Duodenal mucosa (tissue), 2 donors: ENCODE data around the gene ETFDH.
"Not testable (repeated sequence)": the region's sequence is repeated elsewhere in the genome, so short reads cannot be mapped to it uniquely, and the experiment has no call there.

ENCODE experiments used
- H3K27ac ChIP-seq: one replicate; pipeline ENCODE4 v1.7.0; 2013; ENCODE audit warnings: low read depth, low read length
- H3K27me3 ChIP-seq, 2 donors: one replicate each; pipeline ENCODE4 v1.7.0; 2013; ENCODE audit warnings: low read length in 2 of 2, control low read depth in 1 of 2; ENCODE audit not compliant: insufficient read depth in 2 of 2, control insufficient read depth in 1 of 2
- H3K36me3 ChIP-seq, 2 donors: one replicate each; pipeline ENCODE4 v1.7.0; 2013; ENCODE audit warnings: low read length in 2 of 2, control low read depth in 1 of 2; ENCODE audit not compliant: insufficient read depth in 2 of 2, control insufficient read depth in 1 of 2
- H3K4me1 ChIP-seq, 2 donors: one replicate each; pipeline ENCODE4 v1.7.0; 2013; ENCODE audit warnings: low read length in 2 of 2, control low read depth in 1 of 2; ENCODE audit not compliant: insufficient read depth in 2 of 2, control insufficient read depth in 1 of 2
- H3K4me3 ChIP-seq, 2 donors: one replicate each; pipeline ENCODE4 v1.7.0; 2013; ENCODE audit warnings: low read length in 2 of 2, low read depth in 1 of 2
- H3K9ac ChIP-seq, 2 donors: one replicate each; pipeline ENCODE4 v1.7.0; 2013; ENCODE audit warnings: low read length in 2 of 2, low read depth in 1 of 2
- H3K9me3 ChIP-seq, 2 donors: one replicate each; pipeline ENCODE4 v1.7.0; 2013; ENCODE audit warnings: low read length in 2 of 2, control low read depth in 1 of 2; ENCODE audit not compliant: control insufficient read depth in 1 of 2

Gene ETFDH

DNA sequence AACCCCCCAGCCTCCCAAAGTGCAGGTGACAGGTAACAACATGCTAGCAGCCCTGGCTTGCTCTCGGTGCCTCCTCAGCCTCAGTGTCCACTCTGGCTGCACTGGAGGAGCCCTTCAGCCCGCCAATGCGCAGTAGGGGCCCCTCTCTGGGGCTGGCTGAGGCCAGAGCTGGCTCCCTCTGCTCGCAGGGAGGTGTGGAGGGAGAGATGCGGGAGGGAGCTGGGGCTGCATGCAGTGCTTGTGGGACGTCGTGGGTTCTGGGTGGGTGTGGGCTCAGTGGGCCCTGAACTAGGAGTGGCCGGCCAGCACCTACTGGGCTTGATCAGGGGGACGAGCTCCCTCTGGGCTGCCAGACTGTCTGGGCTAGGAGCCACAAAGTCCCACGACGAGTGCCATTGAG, 14.8 kb upstream of the ETFDH start:
- no peaks in the 10 kb centered on the region for H3K4me1 ChIP-seq
- H3K36me3 ChIP-seq, result no peaks in the 10 kb centered on the region
- H3K27me3 ChIP-seq, result no peaks in the 10 kb centered on the region
- H3K4me3 ChIP-seq, result no peak overlapping the region
- no peak overlapping the region for H3K27ac ChIP-seq
- no peaks in the 10 kb centered on the region for H3K9me3 ChIP-seq
- no peak overlapping the region for H3K9ac ChIP-seq

DNA sequence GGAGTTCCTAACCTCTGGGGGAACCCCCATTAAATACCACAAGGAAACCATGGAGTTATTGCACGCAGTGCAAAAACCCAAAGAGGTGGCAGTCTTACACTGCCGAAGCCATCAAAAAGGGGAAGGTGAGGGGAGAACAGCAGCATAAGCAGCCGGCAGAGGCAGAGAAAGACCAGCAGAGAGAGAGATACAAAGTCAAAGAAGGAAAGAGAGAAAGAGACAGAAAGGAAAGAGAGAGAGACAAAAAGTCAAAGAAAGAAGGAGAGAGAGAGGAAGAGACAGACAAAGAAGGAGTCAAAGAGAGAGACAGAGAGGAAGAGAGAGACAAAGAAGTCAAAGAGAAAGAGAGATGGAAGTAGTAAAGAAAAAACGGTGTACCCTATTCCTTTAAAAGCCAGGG, 8.8 kb upstream of the ETFDH start:
- H3K4me1 ChIP-seq, H3K27me3 ChIP-seq, H3K9ac ChIP-seq, H3K4me3 ChIP-seq, H3K27ac ChIP-seq, H3K9me3 ChIP-seq, H3K36me3 ChIP-seq: not testable (repeated sequence)

DNA sequence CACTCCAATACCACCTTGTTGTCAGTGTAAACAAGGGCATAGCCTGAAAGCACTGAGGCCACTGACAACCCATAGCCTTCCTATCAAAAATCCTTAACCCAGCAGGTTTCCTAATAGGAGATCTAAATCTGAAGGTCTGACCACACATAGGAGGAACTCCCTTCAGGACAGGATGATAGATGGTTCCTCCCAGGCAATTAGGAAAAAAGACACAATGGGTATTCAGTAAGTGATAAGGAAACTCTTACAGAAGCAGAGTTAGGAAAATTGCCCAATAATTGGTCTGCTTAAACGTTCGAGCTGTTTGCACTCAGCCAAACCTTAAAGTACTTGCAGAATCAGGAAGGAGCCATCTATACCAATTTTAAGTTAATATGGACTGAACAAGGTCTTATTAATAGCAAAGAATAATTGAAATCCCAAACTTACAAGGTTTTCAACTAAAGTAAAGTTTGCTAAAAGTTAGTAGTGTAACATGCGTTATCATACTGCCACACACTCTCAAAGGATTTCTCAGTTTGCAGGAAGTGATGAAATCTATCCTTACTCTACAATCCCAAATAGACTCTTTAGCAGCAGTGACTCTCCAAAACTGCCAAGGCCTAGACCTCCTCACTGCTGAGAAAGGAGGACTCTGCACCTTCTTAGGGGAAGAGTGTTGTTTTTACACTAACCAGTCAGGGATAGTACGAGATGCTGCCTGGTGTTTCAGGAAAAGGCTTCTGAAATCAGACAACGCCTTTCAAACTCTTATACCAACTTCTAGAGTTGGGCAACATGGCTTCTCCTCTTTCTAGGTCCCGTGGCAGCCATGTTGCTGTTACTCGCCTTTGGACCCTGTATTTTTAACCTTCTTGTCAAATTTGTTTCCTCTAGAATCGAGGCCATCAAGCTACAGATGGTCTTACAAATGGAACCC, 8.1 kb upstream of the ETFDH start:
- not testable (repeated sequence) for H3K4me3 ChIP-seq, H3K36me3 ChIP-seq, H3K9me3 ChIP-seq, H3K27me3 ChIP-seq, H3K4me1 ChIP-seq, H3K27ac ChIP-seq, H3K9ac ChIP-seq

DNA sequence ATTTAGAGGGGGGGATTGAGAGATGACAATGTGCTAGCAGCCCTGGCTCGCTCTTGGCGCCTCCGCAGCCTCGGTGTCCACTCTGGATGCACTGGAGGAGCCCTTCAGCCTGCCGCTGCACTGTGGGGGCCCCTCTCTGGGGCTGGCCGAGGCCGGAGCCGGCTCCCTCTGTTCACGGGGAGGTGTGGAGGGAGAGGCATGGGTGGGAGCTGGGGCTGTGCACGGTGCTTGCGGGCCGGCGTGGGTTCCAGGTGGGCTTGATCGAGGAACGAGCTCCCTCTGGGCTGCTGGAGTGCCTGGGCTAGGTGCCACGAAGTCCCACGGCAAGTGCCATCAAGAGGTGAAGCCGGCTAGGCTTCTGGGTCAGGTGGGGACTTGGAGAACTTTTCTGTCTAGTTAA, 7.3 kb upstream of the ETFDH start:
- no peak overlapping the region for H3K4me3 ChIP-seq
- no peak overlapping the region for H3K27ac ChIP-seq
- no peak overlapping the region for H3K9ac ChIP-seq
- no peaks in the 10 kb centered on the region for H3K4me1 ChIP-seq
- no peaks in the 10 kb centered on the region for H3K36me3 ChIP-seq
- H3K27me3 ChIP-seq, result no peaks in the 10 kb centered on the region
- no peaks in the 10 kb centered on the region for H3K9me3 ChIP-seq

DNA sequence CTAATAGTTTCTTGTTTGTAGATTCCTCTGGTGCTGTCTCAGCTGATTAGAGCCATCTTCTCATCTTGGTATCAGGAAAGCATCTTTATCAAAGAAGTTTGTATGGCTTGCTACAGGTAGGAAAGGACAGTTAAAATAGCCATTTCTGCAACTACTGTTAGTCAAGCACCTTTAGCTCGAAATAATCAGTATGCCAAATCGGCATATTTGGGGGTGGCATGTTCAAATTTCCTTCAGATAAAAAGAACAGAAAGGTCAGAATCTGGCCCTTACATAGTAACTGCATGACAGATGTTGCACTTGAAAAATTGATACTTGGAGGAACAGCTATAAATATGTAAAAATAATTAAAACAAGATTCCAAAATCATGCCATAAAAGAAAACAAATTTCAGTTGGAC, 5.2 kb upstream of the ETFDH start:
- H3K27ac ChIP-seq, result no peak overlapping the region

DNA sequence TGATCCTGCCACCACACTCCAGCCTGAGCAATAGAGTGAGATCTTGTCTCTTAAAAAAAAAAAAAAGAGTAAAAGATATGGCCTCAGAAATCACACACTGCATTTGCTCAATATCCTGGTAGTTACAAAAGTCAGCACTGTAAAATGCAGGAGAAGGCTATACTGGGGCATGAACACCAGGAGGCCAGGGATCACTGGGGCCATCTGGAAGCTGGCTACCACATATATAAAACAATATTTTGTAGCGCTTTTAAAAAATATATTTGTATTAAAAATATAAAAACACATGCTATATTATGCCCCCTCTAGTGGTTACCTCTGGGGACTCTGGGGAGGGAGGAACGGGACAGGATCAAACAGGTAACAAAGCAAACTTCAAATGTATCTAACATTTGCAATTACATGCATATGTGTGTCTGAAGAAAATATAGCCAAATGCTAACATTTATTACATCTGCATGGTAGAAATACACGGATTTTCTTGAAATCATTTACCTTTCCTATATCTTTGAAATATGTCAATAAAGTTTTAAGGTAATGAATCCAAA, 4.4 kb upstream of the ETFDH start:
- Histone ChIP-seq H3K27me3 (no peaks in the 10 kb centered on the region), H3K9ac (no peak overlapping the region), H3K9me3 (no peaks in the 10 kb centered on the region), H3K4me3 (no peak overlapping the region), H3K4me1 (peaks cover 8 to 10% of the 10 kb centered on the region in 2 donors), H3K36me3 (no peaks in the 10 kb centered on the region), H3K27ac (no peak overlapping the region)

More for the DNA sequence above, 5.2 kb upstream of the ETFDH start:
- no peaks in the 10 kb centered on the region for H3K27me3 ChIP-seq
- no peak overlapping the region for H3K4me3 ChIP-seq
- H3K36me3 ChIP-seq, result no peaks in the 10 kb centered on the region
- H3K9me3 ChIP-seq, result no peaks in the 10 kb centered on the region
- H3K4me1 ChIP-seq, result peaks cover 8 to 10% of the 10 kb centered on the region in 2 donors
- H3K9ac ChIP-seq, result no peak overlapping the region

DNA sequence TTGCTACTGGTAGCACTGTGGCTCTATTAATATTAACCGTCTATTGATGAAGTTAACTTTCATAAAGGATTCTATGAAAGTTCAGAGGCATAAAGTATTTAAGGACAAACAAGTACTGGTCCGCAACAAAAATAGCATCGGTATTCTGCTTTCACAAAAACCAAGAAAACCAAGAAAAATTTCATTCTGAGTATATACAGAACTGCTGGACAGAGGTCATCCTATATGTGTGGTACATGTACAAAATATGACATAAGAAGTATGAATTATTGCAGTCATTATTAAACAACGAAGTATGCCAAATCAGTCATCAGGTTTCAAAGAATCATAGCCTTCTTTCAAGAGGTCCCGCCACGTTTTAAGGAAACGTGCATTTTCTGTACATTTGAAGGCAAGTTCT, 2.8 kb upstream of the ETFDH start:
- Histone ChIP-seq H3K9me3 (no peaks in the 10 kb centered on the region), H3K36me3 (no peaks in the 10 kb centered on the region), H3K27ac (no peak overlapping the region), H3K4me3 (no peak overlapping the region), H3K4me1 (peaks cover 14 to 17% of the 10 kb centered on the region in 2 donors), H3K27me3 (no peaks in the 10 kb centered on the region), H3K9ac (no peak overlapping the region)

DNA sequence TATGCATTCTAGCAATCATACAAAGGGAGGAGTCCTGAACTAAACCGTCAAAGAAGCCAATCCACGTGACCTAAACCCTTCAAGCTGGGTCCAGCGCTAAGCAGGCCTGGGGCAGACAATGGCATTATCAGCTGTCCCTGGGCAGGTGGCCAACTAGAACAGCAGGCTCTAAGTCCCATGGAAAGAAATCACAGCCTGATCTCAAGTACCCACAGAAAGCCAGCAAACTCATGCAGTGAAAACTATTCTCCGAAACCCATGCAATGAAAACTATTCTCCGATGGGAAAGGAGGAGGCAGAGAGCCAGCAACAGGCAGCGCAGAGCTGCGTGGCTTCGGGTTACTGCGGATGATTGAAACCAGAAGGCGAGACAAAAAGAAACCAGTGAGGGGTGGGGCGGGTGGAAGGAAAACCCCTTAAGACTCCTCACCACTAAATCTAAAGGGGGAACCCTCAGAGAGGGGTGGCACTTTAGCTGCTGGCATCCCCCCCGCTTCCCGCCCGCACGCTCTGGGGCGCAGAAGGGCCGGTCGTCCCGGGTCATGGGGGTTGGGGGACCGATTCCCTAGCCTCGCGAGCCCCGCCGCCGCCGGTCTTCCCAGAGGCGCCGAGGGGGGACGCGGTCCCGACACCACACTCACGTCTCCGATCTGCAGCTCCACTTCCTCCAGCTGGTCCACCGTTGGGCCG, 976 bp upstream of the ETFDH start:
- H3K27me3 ChIP-seq, result no peaks in the 10 kb centered on the region
- peak overlapping the region; percentile 88 to 97 for H3K4me3 ChIP-seq
- peak overlapping the region; percentile 74 to 100 for H3K9ac ChIP-seq
- peak overlapping the region; percentile 94 for H3K27ac ChIP-seq
- H3K36me3 ChIP-seq, result no peaks in the 10 kb centered on the region
- no peaks in the 10 kb centered on the region for H3K9me3 ChIP-seq
- H3K4me1 ChIP-seq, result peaks cover 14 to 17% of the 10 kb centered on the region in 2 donors

DNA sequence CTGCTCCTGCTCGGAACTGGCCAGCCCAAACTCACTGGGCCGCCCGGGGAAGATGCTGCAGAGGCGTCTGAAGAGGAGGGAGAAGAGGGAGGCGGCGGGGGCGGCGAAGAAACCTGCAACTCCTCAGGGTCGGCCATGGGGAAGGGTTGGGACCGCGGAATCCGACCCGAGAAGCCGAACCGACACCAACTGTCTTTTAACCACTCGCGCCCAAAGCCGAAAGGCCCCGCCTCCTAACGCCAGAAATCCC, 506 bp upstream of the ETFDH start, which contains the start of gene C4orf46:
C4orf46 (minus strand) TSS at position 223 of the 250 bp plus-strand sequence; CDS start at position 137, 86 bp downstream.
- Histone ChIP-seq H3K4me3 (peak within 1 kb of the TSS; percentile 88 to 97), H3K4me1 (peaks cover 14 to 17% of the 10 kb centered on the region in 2 donors), H3K9ac (peak within 1 kb of the TSS; percentile 88 to 100), H3K36me3 (no peaks in the 10 kb centered on the region), H3K27ac (peak within 1 kb of the TSS; percentile 94), H3K27me3 (no peaks in the 10 kb centered on the region), H3K9me3 (no peaks in the 10 kb centered on the region)

DNA sequence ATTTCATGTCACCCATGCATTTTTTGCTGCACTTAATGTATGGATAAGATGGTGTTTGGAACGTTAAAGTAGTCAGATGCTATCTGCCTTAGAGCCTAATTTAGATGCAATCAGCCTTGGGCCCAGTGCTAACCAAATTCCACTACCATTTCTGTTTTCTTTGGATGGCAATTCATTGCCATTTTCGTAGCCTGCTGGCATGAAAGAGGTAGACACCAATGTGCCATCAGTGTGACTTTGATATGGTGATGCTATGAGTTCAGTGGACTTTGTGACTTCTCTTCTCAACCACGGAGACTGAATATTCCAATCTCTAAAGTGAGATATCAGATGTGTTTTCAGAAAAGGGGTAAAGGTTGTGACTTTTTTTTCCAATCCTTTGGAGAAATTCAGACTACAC, 1.5 kb downstream of the ETFDH start:
- peaks cover 14 to 19% of the 10 kb centered on the region in 2 donors for H3K4me1 ChIP-seq
- no peak overlapping the region for H3K27ac ChIP-seq
- no peaks in the 10 kb centered on the region for H3K36me3 ChIP-seq
- no peaks in the 10 kb centered on the region for H3K9me3 ChIP-seq
- H3K4me3 ChIP-seq, result no peak overlapping the region
- no peak overlapping the region for H3K9ac ChIP-seq
- H3K27me3 ChIP-seq, result no peaks in the 10 kb centered on the region
